Measurements from ENCODE around the gene MUC5B. TPM values are rescaled to one million over a fixed set of nuclear protein-coding genes. Genes with fewer than 3 reads are reported as not detected.

MUC5B gene
- 2.2 to 3.6 TPM (median 3.0 TPM) in 5 replicates for total RNA-seq (2022; extraction: Qiagen RNA extraction)

DNA sequence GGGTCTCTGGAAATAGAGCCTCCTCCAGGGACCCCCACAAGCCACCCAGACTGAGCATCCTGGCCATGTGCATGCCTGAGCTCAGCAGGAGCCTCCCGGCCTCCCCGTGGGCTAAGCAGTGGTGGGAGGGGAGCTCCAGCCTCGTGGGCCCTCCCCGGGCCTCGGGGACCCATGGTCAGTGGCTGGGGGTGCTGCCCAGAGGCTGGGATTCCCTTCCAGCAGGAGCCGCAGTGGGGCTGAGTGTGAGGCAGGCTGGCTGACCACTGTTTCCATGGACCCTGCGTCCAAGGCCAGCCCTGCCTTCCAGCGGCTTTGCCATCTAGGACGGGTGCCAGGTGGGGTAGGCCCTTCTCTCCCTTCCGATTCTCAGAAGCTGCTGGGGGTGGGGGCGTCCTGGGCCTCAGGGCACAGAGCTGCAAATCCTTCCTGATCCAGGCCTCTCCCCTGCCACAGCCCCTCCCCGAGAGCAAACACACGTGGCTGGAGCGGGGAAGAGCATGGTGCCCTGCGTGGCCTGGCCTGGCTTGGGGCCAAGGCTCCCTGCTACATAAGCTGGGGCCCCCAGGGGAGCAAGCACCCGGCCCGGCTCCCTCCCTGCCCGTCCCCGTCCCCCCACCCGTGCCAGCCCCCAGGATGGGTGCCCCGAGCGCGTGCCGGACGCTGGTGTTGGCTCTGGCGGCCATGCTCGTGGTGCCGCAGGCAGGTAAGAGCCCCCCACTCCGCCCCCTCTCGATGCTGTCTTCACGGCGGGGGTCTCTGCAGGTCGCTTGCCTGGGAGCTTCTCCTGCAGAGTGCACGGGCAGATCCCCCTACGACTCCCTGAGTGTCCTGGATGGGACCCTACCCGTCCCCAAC, at the start of gene MUC5B:
MUC5B (plus strand) TSS at position 576 of the 855 bp plus-strand sequence; CDS start at position 634, 58 bp downstream.

DNA sequence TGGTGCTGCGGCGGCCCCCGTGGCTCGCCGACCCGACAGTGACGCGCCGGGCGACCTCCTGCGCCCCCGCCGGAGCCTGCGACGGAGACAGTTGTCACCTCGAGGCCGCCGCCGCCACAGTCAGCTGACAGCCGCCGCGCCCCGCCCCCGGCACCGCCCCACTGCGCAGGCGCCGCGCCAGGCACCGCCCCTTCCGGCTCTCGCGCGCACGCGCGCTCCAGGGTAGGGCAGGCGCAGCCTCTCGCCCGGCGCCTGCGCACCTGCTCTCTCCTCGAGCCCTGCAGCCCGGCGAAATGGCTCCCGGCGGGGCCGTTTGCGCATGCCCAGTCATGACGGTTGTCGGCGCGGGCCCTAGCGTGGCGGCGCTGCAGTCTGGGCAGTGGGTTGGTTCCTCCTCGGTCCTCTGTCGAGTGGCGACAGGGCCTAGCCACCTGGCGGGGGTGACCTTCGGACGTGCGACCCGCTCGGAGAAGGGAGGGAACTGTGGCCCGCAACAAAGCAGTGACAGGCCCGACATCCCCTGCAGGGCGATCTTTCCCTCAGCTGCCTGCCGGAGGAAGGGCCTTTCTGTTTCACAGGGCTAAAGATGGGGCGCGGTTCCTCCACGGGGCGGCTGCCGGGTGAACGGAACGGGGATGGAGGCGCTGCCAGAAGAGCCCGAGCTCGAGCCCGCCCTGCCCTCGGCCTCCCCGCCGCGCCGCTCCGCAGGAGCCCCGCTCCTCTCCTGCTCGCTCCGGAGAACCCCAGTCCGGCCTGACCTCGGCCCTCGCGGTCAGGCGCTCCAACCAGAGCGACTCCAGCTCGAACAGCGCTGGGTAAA, 86.8 kb downstream of the MUC5B start, which contains the start of gene TOLLIP:
TOLLIP (minus strand) TSS at position 135 of the 820 bp plus-strand sequence; CDS start at position 1, 134 bp downstream.

Other genes with a start within 250 kb of the MUC5B start
- not detected in 5 replicates for gene MUC6, start 186.3 kb upstream of the MUC5B start, total RNA-seq (2022; extraction: Qiagen RNA extraction)
- 0.08 to 0.38 TPM (median 0.22 TPM) in 5 replicates for gene MUC2, start 148.2 kb upstream of the MUC5B start, total RNA-seq (2022; extraction: Qiagen RNA extraction)
- 1.2 to 1.8 TPM (median 1.5 TPM) in 5 replicates for gene MUC5AC, start 65.1 kb upstream of the MUC5B start, total RNA-seq (2022; extraction: Qiagen RNA extraction)
- 37.9 to 51.9 TPM (median 48.9 TPM) in 5 replicates for gene TOLLIP, start 86.6 kb downstream of the MUC5B start, total RNA-seq (2022; extraction: Qiagen RNA extraction)
- 4.9 to 6.6 TPM (median 6.4 TPM) in 5 replicates for gene BRSK2, start 166.9 kb downstream of the MUC5B start, total RNA-seq (2022; extraction: Qiagen RNA extraction)